ENCODE data around the gene ZNF622. TPM values are rescaled to one million over a fixed set of nuclear protein-coding genes. Genes with fewer than 3 reads are reported as not detected.

The ZNF622 gene
- total RNA-seq, 1 donor from 2014 or later, result 28.1 TPM

DNA sequence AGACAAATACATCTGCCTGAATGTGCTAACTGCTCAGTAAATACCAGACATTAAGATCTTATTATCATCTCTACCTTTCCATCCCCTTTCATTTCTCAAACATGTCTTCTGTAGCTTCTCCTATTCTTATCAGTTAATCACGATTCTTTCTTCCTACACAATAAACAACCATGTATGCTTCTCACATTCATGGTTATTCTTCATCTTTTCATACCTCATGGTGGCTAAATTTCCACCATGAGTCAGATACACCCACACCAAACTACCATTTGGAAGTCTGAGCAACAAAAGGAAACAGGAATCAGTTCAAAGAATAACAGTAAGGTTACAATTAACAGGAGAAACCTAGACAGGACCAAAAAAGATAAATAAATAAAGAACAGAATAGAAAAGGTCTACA, 7.7 kb downstream of the ZNF622 start:
- no peaks in the 10 kb centered on the region for H3K27me3 ChIP-seq (ENCODE audit: low read depth)
- peaks cover 61% of the 10 kb centered on the region for H3K4me1 ChIP-seq
- no peak overlapping the region for H3K27ac ChIP-seq
- no peak for DNase-seq
- TF ChIP-seq, protein P1, sequence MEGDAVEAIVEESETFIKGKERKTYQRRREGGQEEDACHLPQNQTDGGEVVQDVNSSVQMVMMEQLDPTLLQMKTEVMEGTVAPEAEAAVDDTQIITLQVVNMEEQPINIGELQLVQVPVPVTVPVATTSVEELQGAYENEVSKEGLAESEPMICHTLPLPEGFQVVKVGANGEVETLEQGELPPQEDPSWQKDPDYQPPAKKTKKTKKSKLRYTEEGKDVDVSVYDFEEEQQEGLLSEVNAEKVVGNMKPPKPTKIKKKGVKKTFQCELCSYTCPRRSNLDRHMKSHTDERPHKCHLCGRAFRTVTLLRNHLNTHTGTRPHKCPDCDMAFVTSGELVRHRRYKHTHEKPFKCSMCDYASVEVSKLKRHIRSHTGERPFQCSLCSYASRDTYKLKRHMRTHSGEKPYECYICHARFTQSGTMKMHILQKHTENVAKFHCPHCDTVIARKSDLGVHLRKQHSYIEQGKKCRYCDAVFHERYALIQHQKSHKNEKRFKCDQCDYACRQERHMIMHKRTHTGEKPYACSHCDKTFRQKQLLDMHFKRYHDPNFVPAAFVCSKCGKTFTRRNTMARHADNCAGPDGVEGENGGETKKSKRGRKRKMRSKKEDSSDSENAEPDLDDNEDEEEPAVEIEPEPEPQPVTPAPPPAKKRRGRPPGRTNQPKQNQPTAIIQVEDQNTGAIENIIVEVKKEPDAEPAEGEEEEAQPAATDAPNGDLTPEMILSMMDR (IDR thresholded peaks at IDR 0.05), result no peak
- ATAC-seq, result no peak
- intact Hi-C loops (cut with DNase I), result no loop called here
- H3K9me3 ChIP-seq, result no peaks in the 10 kb centered on the region
- H3K4me3 ChIP-seq, result no peak overlapping the region
- peaks cover 87% of the 10 kb centered on the region for H3K36me3 ChIP-seq

DNA sequence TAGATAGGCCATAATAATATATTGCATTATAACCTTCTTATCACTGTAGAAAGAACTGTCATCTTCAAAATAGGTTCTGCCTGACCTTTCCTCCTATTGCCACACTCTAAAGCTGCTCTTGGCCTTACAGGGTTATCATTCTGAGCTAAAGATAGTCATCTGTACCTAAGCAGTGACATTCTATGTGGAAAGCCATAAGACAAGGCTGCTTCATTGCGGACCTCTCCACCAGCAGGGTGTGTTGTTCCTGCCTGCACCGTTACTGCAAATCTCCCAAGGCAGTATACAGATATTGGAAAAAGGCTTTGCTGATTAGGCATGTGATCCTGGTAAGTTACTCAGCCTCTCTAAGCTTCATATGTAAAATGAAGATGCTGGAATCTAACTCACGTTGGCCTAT, 8.1 kb downstream of the ZNF622 start:
- peaks cover 87% of the 10 kb centered on the region for H3K36me3 ChIP-seq
- no peak overlapping the region for H3K27ac ChIP-seq
- ATAC-seq (no peak), DNase-seq (no peak)
- H3K4me1 ChIP-seq, result peaks cover 57% of the 10 kb centered on the region
- TF ChIP-seq, protein P1 (IDR thresholded peaks at IDR 0.05), result no peak
- H3K4me3 ChIP-seq, result no peak overlapping the region
- no peaks in the 10 kb centered on the region for H3K9me3 ChIP-seq
- intact Hi-C loops (cut with DNase I), result no loop called here
- H3K27me3 ChIP-seq (ENCODE audit: low read depth), result no peaks in the 10 kb centered on the region

DNA sequence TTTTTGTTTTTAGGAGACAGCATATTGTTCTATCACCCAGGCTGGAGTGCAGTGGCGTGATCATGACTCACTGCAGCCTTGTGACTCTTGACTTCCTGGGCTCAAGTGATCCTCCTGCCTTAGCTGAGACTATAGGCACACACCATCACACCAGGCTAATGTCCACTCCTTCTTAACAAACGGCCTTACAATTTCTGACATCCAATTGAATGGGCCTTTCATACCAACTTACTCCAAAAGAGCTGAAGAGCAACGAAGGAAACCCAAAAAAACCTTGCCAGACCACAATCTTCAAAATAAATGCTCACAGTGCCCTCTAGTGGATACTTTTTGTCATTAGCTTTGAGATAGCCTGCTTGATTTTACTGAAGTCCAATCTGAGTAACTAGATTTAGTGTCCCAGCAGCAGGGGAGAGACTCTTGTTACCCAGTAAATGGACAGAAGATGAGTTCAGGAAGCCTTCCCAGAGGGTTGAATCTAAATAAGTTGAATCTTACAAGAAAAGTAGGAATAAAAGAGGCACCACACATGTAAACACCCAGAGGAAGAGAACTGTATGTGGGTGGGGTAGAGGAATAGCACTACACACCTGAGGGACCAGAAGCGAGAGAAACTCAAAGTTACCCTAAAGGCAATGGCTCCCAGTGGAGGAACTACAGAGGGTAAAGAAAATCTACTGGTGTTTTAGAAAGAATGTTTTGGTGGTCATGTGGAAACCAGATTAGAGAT, 9.3 kb downstream of the ZNF622 start:
- H3K4me3 ChIP-seq, result no peak overlapping the region
- ATAC-seq (peak; percentile 87), DNase-seq (peak; percentile 52)
- no peaks in the 10 kb centered on the region for H3K9me3 ChIP-seq
- no peak overlapping the region for H3K27ac ChIP-seq
- no peaks in the 10 kb centered on the region for H3K27me3 ChIP-seq (ENCODE audit: low read depth)
- TF ChIP-seq, protein P1 (IDR thresholded peaks at IDR 0.05), result peak; percentile 74
- H3K4me1 ChIP-seq, result peaks cover 45% of the 10 kb centered on the region
- intact Hi-C loops (cut with DNase I), result no loop called here
- peaks cover 87% of the 10 kb centered on the region for H3K36me3 ChIP-seq

DNA sequence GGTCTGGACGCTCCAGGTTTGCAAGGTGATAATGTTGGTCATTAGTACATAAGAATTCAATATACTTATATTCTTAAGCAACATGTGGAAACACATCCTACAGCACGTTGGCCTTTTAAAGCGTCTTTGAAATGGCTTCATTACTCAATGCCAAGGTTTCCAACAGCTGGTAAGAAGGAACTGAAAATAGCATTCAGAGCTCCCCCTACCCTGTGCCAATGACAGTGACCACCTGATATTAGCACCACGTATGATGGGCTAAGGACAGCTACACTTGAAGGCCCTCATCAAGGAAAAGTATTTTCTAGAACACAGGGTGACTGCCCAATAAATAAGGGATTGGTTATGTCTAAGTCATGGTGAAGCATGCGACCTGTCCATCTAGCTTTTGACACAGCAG, 9.9 kb downstream of the ZNF622 start:
- Histone ChIP-seq H3K36me3 (peaks cover 87% of the 10 kb centered on the region), H3K4me1 (peaks cover 39% of the 10 kb centered on the region), H3K4me3 (no peak overlapping the region), H3K9me3 (no peaks in the 10 kb centered on the region), H3K27me3 (ENCODE audit: low read depth) (no peaks in the 10 kb centered on the region), H3K27ac (no peak overlapping the region)
- TF ChIP-seq, protein P1 (IDR thresholded peaks at IDR 0.05), result no peak
- intact Hi-C loops (cut with DNase I), result no loop called here
- DNase-seq (no peak), ATAC-seq (peak; percentile 43 to 67)

DNA sequence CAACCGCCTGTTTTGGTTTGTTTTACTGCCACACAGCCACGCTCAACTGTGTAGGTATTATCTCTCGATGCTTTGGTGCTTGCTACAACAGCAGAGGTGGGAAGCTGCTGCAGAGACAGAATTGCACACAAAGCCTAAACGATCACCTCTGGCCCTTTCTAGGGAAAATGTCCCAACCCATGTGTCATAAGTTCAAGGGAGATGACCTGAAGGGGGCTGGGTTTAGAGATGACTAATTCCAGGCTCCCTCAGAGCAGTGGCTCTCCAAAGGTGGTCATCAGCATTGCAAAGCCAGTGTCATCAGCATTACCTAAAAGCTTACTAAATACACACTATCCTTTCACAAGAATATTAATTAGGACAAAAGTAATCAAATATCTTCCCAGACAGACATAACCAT, 10.9 kb downstream of the ZNF622 start:
- no peaks in the 10 kb centered on the region for H3K27me3 ChIP-seq (ENCODE audit: low read depth)
- H3K4me1 ChIP-seq, result peaks cover 29% of the 10 kb centered on the region
- intact Hi-C loops (cut with DNase I), result no loop called here
- no peak overlapping the region for H3K27ac ChIP-seq
- peaks cover 87% of the 10 kb centered on the region for H3K36me3 ChIP-seq
- DNase-seq (no peak), ATAC-seq (peak in 1 of 2 donors; percentile 40)
- H3K9me3 ChIP-seq, result no peaks in the 10 kb centered on the region
- TF ChIP-seq, protein P1 (IDR thresholded peaks at IDR 0.05), result no peak
- H3K4me3 ChIP-seq, result no peak overlapping the region

Data from lower lobe of right lung (tissue), 2 donors.